ENCODE results near the gene NID1.

DNA sequence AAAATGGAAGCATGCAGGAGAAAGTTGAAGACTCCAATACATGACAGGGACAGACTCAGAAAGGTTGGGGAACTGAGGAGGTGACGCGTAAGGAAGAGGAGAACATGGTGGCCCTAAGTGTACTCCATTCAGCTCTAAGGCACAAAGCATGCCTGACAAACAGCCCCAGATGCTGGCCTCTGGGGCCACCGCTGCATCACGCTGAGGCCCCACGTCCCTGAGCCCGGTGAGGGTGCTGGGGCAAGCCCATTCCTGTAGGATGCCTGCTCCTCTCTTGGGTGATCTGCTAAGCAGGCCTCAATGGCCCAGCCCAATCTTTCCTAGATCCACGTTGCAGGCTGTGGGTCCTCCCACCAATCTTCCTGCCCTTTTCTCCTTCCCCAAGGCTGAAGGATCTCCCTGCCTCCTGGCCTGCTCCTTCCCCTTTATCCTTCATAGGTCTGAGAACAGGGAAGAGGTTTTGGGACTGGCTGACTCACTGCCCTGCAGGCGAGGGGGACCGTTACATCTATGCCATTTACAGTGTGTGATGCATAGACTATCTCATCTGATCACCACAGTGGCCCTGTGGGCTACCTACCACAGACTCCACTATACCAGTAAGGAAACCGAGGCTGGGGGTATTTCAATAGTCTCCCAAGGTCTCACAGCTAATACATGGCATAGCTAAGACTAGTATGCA, 16.8 kb upstream of the NID1 start:
- TF ChIP-seq EZH2 (IDR thresholded peaks at IDR 0.05) (no peak), EZH2phosphoT487 (IDR thresholded peaks at IDR 0.05) (no peak)
- TF ChIP-seq, protein P1, sequence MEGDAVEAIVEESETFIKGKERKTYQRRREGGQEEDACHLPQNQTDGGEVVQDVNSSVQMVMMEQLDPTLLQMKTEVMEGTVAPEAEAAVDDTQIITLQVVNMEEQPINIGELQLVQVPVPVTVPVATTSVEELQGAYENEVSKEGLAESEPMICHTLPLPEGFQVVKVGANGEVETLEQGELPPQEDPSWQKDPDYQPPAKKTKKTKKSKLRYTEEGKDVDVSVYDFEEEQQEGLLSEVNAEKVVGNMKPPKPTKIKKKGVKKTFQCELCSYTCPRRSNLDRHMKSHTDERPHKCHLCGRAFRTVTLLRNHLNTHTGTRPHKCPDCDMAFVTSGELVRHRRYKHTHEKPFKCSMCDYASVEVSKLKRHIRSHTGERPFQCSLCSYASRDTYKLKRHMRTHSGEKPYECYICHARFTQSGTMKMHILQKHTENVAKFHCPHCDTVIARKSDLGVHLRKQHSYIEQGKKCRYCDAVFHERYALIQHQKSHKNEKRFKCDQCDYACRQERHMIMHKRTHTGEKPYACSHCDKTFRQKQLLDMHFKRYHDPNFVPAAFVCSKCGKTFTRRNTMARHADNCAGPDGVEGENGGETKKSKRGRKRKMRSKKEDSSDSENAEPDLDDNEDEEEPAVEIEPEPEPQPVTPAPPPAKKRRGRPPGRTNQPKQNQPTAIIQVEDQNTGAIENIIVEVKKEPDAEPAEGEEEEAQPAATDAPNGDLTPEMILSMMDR (IDR thresholded peaks at IDR 0.05): no peak
